K562 treated with DMSO at 1 percent for 24 hours (cell line): Measurements from ENCODE around the gene ELL. TPM values are rescaled to one million over a fixed set of nuclear protein-coding genes. Genes with fewer than 3 reads are reported as not detected.

Experiments used
- total RNA-seq: library from RNA; unstranded; fragments of 300-600 nt; gene quantifications from 2 replicates; pipeline ENCODE4 v1.2.3, GENCODE V29; 2022; ENCODE audit warnings: low read depth; ENCODE audit not compliant: insufficient read depth

The ELL gene
- 17.6 and 19.8 TPM in 2 replicates for total RNA-seq

DNA sequence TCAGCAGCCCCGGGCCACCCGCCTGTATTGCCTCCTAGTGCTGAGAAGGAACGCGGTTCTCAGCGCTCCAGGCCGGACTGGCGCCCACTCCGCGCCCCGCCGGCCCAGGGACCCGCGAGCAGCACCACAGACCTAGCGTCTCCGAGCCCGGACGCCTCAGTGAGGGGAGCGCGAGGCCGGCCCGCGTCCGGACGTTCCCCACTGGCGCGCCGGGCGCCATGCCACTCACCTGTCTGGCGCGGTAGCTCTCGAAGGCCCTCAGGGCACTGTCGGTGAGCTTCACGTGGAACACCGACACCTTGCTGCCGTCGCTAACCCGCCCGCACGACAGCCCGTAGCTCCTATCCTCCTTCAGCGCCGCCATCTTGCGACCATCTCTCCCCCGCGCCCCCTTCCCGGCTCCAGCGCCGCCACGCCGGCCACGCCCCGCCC lies at the start of gene ELL:
ELL (minus strand) TSS at position 379 of the 432 bp plus-strand sequence; CDS start at position 364, 15 bp downstream.

DNA sequence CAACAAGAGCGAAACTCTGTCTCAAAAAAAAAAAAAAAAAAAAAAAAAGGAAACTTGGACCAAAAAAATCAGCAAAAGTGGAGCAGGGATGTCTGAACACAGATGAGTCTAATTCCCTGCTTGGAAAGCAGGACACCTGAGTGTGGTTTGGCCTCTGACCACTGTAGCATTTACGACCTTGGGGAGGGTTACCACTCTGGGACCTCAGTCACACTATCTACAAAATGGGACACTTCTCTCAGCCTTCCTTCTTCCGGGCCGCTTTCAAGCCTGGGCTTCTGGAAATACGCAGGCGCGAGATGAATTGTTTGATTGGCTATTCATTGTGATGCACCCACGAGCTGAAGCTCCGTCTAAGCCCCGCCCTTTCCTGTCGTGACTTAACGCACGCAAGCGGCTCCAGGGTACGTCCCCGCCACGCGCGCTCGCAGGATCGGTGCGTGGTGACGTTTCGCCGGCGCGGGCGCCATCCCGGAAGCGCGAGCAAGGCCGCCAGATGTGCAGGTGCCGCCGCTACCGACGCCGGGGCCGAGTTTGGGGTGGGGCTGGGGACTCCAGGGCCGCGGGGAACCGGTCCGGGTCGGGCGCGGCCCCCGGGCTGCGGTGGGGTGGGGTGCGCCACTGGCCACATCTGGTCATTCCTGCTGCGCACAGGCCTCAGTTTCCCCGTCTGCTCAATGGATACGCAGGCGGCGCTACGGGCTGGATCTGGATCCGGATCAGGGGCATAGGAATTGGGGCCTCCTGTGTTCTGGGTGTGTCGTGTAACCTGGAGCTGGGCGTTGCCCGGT lies 35.7 kb upstream of the ELL start, which contains the start of gene KXD1:
KXD1 (plus strand) TSS at position 460 of the 791 bp plus-strand sequence. CDS start 4,187 bp downstream, outside the sequence.

DNA sequence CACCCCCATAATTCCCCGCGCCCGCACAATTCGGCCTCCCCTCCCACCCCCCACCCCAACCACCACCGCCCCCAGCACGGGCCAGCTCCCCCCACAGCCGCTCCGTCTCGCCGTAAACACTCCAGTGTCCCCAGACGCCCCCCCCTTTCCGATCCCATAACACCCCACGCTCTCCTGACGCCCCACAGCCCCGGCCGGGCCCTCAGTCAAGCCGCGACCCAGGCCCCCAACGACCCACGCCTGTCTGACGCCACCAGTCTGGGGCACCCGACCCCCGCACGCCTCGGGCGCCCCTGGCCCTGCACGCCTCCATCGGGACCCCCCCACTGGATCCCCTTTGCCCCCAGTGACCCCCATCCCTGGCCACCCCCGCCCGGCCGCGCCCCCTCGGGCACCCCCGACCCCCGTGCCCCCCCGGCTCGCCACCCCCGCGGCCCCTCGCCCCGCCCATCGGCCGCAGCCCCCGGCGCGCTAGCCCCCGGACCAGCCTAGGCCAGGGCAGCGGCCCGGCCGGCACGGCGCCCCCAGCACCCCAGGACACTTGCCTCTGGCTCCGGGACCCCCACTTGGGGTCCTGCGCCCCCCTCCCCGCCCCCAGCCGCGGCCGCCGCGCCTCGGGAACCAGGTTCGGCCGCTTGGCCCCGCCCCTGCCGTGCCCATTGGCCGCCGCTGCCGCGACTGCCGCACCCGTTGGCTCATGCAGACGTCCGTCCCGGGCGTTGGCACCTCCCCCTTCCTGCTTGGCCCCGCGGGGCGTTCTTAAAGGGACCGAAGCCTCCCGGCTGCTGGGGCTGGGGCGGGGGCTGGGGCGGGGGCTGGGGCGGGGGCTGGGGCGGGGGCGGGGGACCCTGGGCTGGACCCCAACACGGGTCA lies 21.3 kb upstream of the ELL start, which contains the start of gene FKBP8:
FKBP8 (minus strand) TSS at position 633 of the 873 bp plus-strand sequence. CDS start 1,603 bp downstream, outside the sequence.

DNA sequence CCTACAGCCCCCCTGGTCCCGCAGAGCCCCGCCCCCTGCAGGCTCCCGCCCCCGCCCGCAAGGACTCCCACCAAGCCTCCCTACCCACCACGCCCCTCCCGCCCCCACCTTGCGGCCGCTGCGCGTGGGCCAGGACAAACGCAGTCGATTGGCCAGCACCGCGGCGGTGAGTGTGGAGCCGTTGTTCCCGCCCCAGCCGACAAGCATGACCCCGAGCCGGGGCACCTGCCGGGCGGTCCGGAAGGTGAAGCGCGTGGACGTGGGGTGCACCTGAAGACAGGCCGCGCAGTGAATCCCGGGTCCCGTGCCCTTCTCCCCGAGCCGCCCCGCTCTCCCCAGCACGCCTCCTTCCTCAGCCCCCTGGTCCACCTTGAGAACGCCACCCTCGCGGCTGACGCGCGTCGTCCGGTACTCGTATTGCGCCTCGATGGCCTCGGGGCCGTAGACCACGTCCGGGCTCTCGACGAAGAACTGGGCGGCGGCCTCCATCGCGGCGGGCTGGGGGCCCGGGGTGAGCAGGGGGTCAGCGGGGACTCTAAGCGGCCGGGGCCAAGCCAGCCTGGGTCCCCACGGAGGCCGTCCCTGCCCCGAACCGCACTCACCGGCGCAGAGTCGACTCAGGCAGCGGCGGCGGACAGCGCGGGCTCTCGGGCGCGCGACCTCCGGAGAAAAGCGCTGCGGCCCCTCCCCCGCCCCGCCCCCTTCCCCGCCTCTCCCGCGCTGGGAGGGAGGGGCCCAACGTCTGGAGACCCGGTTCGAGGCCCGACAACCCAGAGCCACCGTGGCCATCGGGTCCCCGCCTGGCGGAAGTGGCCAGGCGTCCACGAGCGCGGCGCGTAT lies 84.2 kb downstream of the ELL start, which contains the start of gene ISYNA1:
ISYNA1 (minus strand) TSS at position 643 of the 840 bp plus-strand sequence; CDS start at position 489, 154 bp downstream.

DNA sequence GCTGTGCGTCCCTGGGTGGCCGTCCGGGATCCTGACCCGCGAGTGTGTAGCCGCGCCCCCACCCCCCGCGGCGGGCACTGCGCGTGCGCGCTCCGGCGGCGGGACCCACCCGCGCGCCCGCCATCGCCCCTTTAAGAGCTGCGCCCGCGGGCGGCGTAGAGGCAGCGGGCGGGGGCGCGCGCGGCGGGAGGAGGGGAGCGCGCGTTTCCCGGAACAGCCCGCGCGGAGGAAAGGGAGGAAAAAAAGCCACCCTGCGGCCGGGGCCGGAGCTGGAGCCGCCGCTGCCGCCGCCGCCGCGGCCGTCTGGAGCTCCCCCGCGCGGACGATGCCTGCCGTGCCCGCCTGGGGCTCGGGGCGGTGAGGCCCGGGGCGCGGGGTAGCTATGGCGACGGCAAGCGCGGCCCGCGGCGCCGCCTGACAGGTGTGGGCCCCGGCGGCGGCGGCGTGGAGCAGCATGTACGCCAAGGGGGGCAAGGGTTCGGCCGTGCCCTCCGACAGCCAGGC lies 102.6 kb downstream of the ELL start, which contains the start of gene SSBP4:
SSBP4 (plus strand) TSS at position 204 of the 504 bp plus-strand sequence; CDS start at position 455, 251 bp downstream.

DNA sequence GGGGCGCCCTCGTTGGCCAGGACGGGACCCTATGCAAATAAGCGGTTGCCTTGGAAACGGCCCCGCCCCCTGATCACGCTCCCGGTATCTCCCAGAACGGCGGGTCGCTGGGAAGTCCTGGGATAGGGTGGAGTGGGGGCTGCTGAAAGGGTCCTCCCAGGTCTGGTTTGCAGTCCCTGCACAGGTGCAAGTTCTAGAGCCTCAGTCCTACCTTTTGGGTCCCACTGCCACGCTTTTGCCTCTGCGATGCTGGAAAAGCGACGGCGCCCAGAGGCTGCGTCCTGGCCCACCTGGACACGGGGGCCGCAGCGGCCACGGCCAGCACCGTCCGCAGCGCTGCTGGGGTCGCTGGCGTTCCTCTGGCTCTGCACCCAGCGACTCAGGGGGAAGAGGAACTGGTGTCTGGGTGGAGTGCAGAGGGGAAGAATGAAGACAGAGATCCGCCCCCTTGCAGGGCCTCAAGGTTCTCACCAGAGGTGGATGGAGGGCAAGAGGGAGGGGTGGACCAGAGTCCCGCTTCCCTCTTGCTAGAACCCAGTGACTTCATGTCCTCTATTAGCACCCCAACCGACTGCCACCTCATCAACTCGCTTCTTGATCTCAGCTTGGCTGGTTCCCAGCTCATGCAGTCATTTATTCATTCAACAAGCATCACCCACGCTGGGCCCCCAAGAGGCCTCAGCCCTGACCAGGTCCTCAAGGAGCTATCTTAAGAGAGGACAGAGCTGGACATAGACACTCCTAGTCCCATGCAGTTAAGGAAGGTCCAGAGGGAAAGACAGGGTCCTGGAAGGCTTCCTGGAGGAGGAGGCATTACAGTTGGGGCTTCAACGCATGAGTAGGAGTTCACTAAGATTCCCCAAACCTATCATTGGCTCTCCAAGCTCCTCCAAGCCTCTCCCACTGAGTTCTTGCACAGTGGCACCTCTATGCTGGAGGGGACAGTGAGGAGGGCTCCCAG lies 124.3 kb downstream of the ELL start, which contains the start of gene LRRC25:
LRRC25 (minus strand) TSS at position 381 of the 961 bp plus-strand sequence. CDS start 659 bp downstream, outside the sequence.

Other genes starting within 250 kb of the ELL start
- 1.8 TPM in 2 replicates for gene IQCN, start 247.6 kb downstream of the ELL start, total RNA-seq
- gene JUND, start 240.4 kb downstream of the ELL start, total RNA-seq = 283 and 368 TPM in 2 replicates
- gene LSM4, start 199.0 kb downstream of the ELL start, total RNA-seq = 278 and 306 TPM in 2 replicates
- gene PGPEP1, start 181.5 kb downstream of the ELL start, total RNA-seq = 33.9 and 35.7 TPM in 2 replicates
- gene GDF15, start 135.9 kb downstream of the ELL start, total RNA-seq = 470 and 575 TPM in 2 replicates
- 3.5 and 3.8 TPM in 2 replicates for gene LRRC25, start 124.4 kb downstream of the ELL start, total RNA-seq
- 124 and 152 TPM in 2 replicates for gene SSBP4, start 102.7 kb downstream of the ELL start, total RNA-seq
- 333 and 398 TPM in 2 replicates for gene ISYNA1, start 83.9 kb downstream of the ELL start, total RNA-seq
- gene FKBP8, start 21.5 kb upstream of the ELL start, total RNA-seq = 364 and 404 TPM in 2 replicates
- gene KXD1, start 35.8 kb upstream of the ELL start, total RNA-seq = 149 and 164 TPM in 2 replicates
- 2,583 and 2,749 TPM in 2 replicates for gene UBA52, start 49.8 kb upstream of the ELL start, total RNA-seq
- 142 and 151 TPM in 2 replicates for gene REX1BD, start 66.7 kb upstream of the ELL start, total RNA-seq
- gene CRLF1, start 84.7 kb upstream of the ELL start, total RNA-seq = 2.5 and 2.8 TPM in 2 replicates
- 0.45 TPM in 1 of 2 replicates, not detected in the other for gene TMEM59L, start 90.8 kb upstream of the ELL start, total RNA-seq
- 14.6 and 14.8 TPM in 2 replicates for gene KLHL26, start 115.0 kb upstream of the ELL start, total RNA-seq
- 19.0 and 23.5 TPM in 2 replicates for gene CRTC1, start 161.6 kb upstream of the ELL start, total RNA-seq